ENCODE measurements around the gene PIP5K1B. TPM values are rescaled to one million over a fixed set of nuclear protein-coding genes. Genes with fewer than 3 reads are reported as not detected.

The PIP5K1B gene
- total RNA-seq, 1 experiment from 2014 or later = not detected

- Histone ChIP-seq H4K20me1 (ENCODE audit: low read length) (no peaks in the 10 kb centered on the region), H3K4me2 (ENCODE audit: low read length) (no peak overlapping the region), H3K4me1 (ENCODE audit: insufficient read depth, low read length) (no peaks in the 10 kb centered on the region), H3K9ac (ENCODE audit: low read length) (no peak overlapping the region), H3K4me3 (ENCODE audit: low read length) (no peak overlapping the region), H3K27me3 (ENCODE audit: low read length) (no peaks in the 10 kb centered on the region), H3F3A (ENCODE audit: low read length, unreplicated experiment) (no peaks in the 10 kb centered on the region), H2AFZ (ENCODE audit: low read length) (no peak overlapping the region), H3K27ac (ENCODE audit: low read length) (no peak overlapping the region), H3K79me2 (ENCODE audit: low read length) (peaks cover 2% of the 10 kb centered on the region), H3K36me3 (ENCODE audit: low read depth, low read length) (no peaks in the 10 kb centered on the region), H3K9me3 (ENCODE audit: low read length) (no peaks in the 10 kb centered on the region), H3K9me2 (replicated peaks; ENCODE audit: low read length) (no peaks in the 10 kb centered on the region)
- POLR2A ChIA-PET (ENCODE audit: unreplicated experiment) = no interaction called here
- intact Hi-C loops (cut with micrococcal nuclease) = no loop called here
- TF ChIP-seq CTCF (conservative IDR thresholded peaks at IDR 0.05; ENCODE audit: low read depth, low read length) (no peak), EZH2phosphoT487 (IDR thresholded peaks at IDR 0.05; ENCODE audit: borderline replicate concordance, low read length) (no peak), EZH2 (IDR thresholded peaks at IDR 0.05; ENCODE audit: low read length, unreplicated experiment) (no peak)
- CTCF ChIA-PET = no interaction called here
- no TSS peak for BruUV-seq (replicated peaks)
- DNase-seq (peak; percentile 8), ATAC-seq (no peak)
Observed at GRCh38 chr9:69030851-69031645, 326.0 kb downstream of the PIP5K1B start.

- H3K4me3 ChIP-seq (ENCODE audit: low read length) = no peak overlapping the region
- BruUV-seq (replicated peaks) = no TSS peak
- no peaks in the 10 kb centered on the region for H3K9me3 ChIP-seq (ENCODE audit: low read length)
- no peak overlapping the region for H3K27ac ChIP-seq (ENCODE audit: low read length)
- peaks cover 28% of the 10 kb centered on the region for H3K79me2 ChIP-seq (ENCODE audit: low read length)
- intact Hi-C loops (cut with micrococcal nuclease) = no loop called here
- ChIA-PET CTCF (no interaction called here), POLR2A (ENCODE audit: unreplicated experiment) (no interaction called here)
- no peak overlapping the region for H2AFZ ChIP-seq (ENCODE audit: low read length)
- no peak for ATAC-seq
- no peaks in the 10 kb centered on the region for H3K36me3 ChIP-seq (ENCODE audit: low read depth, low read length)
- no peak for TF ChIP-seq EZH2phosphoT487 (IDR thresholded peaks at IDR 0.05; ENCODE audit: borderline replicate concordance, low read length)
- no peak for TF ChIP-seq CTCF (conservative IDR thresholded peaks at IDR 0.05; ENCODE audit: low read depth, low read length)
- TF ChIP-seq EZH2 (IDR thresholded peaks at IDR 0.05; ENCODE audit: low read length, unreplicated experiment) = no peak
- no peaks in the 10 kb centered on the region for H3K9me2 ChIP-seq (replicated peaks; ENCODE audit: low read length)
- H3K9ac ChIP-seq (ENCODE audit: low read length) = no peak overlapping the region
- peaks cover 6% of the 10 kb centered on the region; the same call in 1 of the 2 replicates for H3K4me1 ChIP-seq (ENCODE audit: insufficient read depth, low read length)
- no peak overlapping the region for H3K4me2 ChIP-seq (ENCODE audit: low read length)
- H4K20me1 ChIP-seq (ENCODE audit: low read length) = no peaks in the 10 kb centered on the region
- DNase-seq = no peak
- no peaks in the 10 kb centered on the region for H3F3A ChIP-seq (ENCODE audit: low read length, unreplicated experiment)
- no peaks in the 10 kb centered on the region for H3K27me3 ChIP-seq (ENCODE audit: low read length)
Observed at GRCh38 chr9:69034071-69034470, 329.0 kb downstream of the PIP5K1B start.

All from PC-3 (cell line).